AG09309 (cell line): Measurements from ENCODE around the gene MFNG.

ENCODE experiments used
- DNase-seq: peaks from one replicate; pipeline ENCODE4 v3.0.0-alpha.2; 2010; ENCODE audit warnings: low read depth
- H3K4me3 ChIP-seq: 2 replicates; pipeline ENCODE4 v1.5.1; 2011; ENCODE audit warnings: mild to moderate bottlenecking, low read depth, low read length, moderate library complexity; ENCODE audit not compliant: control insufficient read depth
- CTCF ChIP-seq: IDR thresholded peaks from 2 replicates; pipeline ENCODE4 v1.5.1; 2011; ENCODE audit warnings: mild to moderate bottlenecking, low read depth, low read length, inconsistent platforms; ENCODE audit not compliant: insufficient read depth, control insufficient read depth; ENCODE audit errors: missing control alignments

The MFNG gene

GRCh38 chr22:37497062-37497599 is 10.9 kb upstream of the MFNG start:
- no peak overlapping the region for H3K4me3 ChIP-seq
- DNase-seq: peak; percentile 64
- TF ChIP-seq CTCF: no peak

- no peak for DNase-seq
- TF ChIP-seq CTCF: no peak
- H3K4me3 ChIP-seq: no peak overlapping the region
Measured at GRCh38 chr22:37496651-37497050, 10.5 kb upstream of the MFNG start.

GRCh38 chr22:37493979-37494378 is 7.8 kb upstream of the MFNG start:
- H3K4me3 ChIP-seq: no peak overlapping the region
- no peak for TF ChIP-seq CTCF
- no peak for DNase-seq

GRCh38 chr22:37492428-37493344 is 6.5 kb upstream of the MFNG start:
- TF ChIP-seq CTCF: peak; percentile 67
- no peak overlapping the region for H3K4me3 ChIP-seq
- peak; percentile 20 for DNase-seq

GRCh38 chr22:37491559-37492427 is 5.6 kb upstream of the MFNG start:
- H3K4me3 ChIP-seq: no peak overlapping the region
- no peak for TF ChIP-seq CTCF
- DNase-seq: no peak

- H3K4me3 ChIP-seq: no peak overlapping the region
- TF ChIP-seq CTCF: no peak
- no peak for DNase-seq
Measured at GRCh38 chr22:37491106-37491505, 4.9 kb upstream of the MFNG start.
